HL-60 (cell line): ENCODE measurements around the gene TNFAIP1.

Experiments
- CTCF ChIP-seq: IDR thresholded peaks from one replicate; pipeline ENCODE4 v1.5.1; 2011; ENCODE audit warnings: low read length, control low read depth, inconsistent platforms; ENCODE audit not compliant: insufficient read depth
- POLR2AphosphoS5 ChIP-seq: IDR thresholded peaks from 2 replicates; pipeline ENCODE4 v1.6.1; 2012; ENCODE audit warnings: low read depth
- REST ChIP-seq: IDR thresholded peaks from 2 replicates; pipeline ENCODE4 v1.6.1; 2012; ENCODE audit warnings: low read depth; ENCODE audit not compliant: insufficient replicate concordance

- no peak for TF ChIP-seq CTCF
- TF ChIP-seq REST = no peak
- no peak; the same call in 1 of the 2 replicates for TF ChIP-seq POLR2AphosphoS5
Measured at GRCh38 chr17:28384281-28385036, 48.9 kb downstream of the TNFAIP1 start.
